Chondrocyte (in vitro differentiated cells): Measurements from ENCODE around the gene CNGA1. TPM values are rescaled to one million over a fixed set of nuclear protein-coding genes. Genes with fewer than 3 reads are reported as not detected.

Experiments
- DNase-seq: peaks from one replicate; pipeline ENCODE4 v3.0.0; 2021; ENCODE audit warnings: mixed read lengths, low spot score
- H3K27ac Mint-ChIP-seq: one replicate; pipeline ENCODE4 v1.8.0; 2021; ENCODE audit warnings: mild to moderate bottlenecking, moderate library complexity, mixed read lengths; ENCODE audit not compliant: unreplicated experiment
- H3K27me3 Mint-ChIP-seq: 2 replicates; pipeline ENCODE4 v1.8.0; 2021; ENCODE audit warnings: low read depth, mixed read lengths
- H3K36me3 Mint-ChIP-seq: 2 replicates; pipeline ENCODE4 v1.8.0; 2021; ENCODE audit warnings: low read depth, mixed read lengths
- H3K4me1 Mint-ChIP-seq: 2 replicates; pipeline ENCODE4 v1.8.0; 2021; ENCODE audit warnings: low read depth, mild to moderate bottlenecking, mixed read lengths
- H3K4me3 Mint-ChIP-seq: one replicate; pipeline ENCODE4 v1.8.0; 2021; ENCODE audit warnings: mild to moderate bottlenecking, moderate library complexity, mixed read lengths; ENCODE audit not compliant: unreplicated experiment
- H3K9me3 Mint-ChIP-seq: 2 replicates; pipeline ENCODE4 v1.8.0; 2021; ENCODE audit warnings: low read depth, mixed read lengths
- CTCF ChIP-seq: fragments of 200-600 bp; sonication (generic); IDR thresholded peaks from 2 replicates; pipeline ENCODE4 v1.5.0; 2021; ENCODE audit warnings: antibody characterized with exemption, mild to moderate bottlenecking, moderate library complexity
- long read RNA-seq: library from polyadenylated mRNA; stranded (forward); transcript quantifications from one replicate; pipeline ENCODE4 v2.0.0, GENCODE V29; 2021
- total RNA-seq: library from RNA; stranded (reverse); gene quantifications from 3 replicates; pipeline ENCODE4 v1.2.1, GENCODE V29; 2021

CNGA1 gene
- not detected in 3 replicates for total RNA-seq
- long read RNA-seq: 0 reads

GRCh38 chr4:48016141-48017107, at the start of gene CNGA1, which contains the start of gene NIPAL1:
Gene CNGA1 (minus strand): TSS chr4:48016681. CDS start chr4:47952689, 63,992 bp downstream.
Gene NIPAL1 (plus strand): TSS chr4:48016772. CDS start chr4:48016840, 68 bp downstream.
- no peaks in the 10 kb centered on the region for H3K9me3 Mint-ChIP-seq
- H3K4me3 Mint-ChIP-seq: peak within 1 kb of the TSS; percentile 79
- peak within 1 kb of the TSS; percentile 76 for H3K27ac Mint-ChIP-seq
- DNase-seq: no peak
- TF ChIP-seq CTCF: peak; percentile 72
- H3K27me3 Mint-ChIP-seq: peaks cover 14% of the 10 kb centered on the region
- no peaks in the 10 kb centered on the region for H3K36me3 Mint-ChIP-seq
- H3K4me1 Mint-ChIP-seq: peaks cover 14% of the 10 kb centered on the region

- H3K4me1 Mint-ChIP-seq: no peaks in the 10 kb centered on the region
- no peak for DNase-seq
- peaks cover 12% of the 10 kb centered on the region for H3K9me3 Mint-ChIP-seq
- no peak for TF ChIP-seq CTCF
- peaks cover 3% of the 10 kb centered on the region for H3K36me3 Mint-ChIP-seq
- no peak overlapping the region for H3K4me3 Mint-ChIP-seq
- no peak overlapping the region for H3K27ac Mint-ChIP-seq
- peaks cover 24% of the 10 kb centered on the region for H3K27me3 Mint-ChIP-seq
Observed at GRCh38 chr4:48065587-48066052, 49.1 kb upstream of the CNGA1 start.

- H3K36me3 Mint-ChIP-seq: peaks cover 4% of the 10 kb centered on the region
- no peak overlapping the region for H3K4me3 Mint-ChIP-seq
- peaks cover 16% of the 10 kb centered on the region for H3K9me3 Mint-ChIP-seq
- TF ChIP-seq CTCF: no peak
- no peaks in the 10 kb centered on the region for H3K4me1 Mint-ChIP-seq
- DNase-seq: no peak
- H3K27ac Mint-ChIP-seq: no peak overlapping the region
- peaks cover 31% of the 10 kb centered on the region for H3K27me3 Mint-ChIP-seq
Observed at GRCh38 chr4:48064349-48064748, 47.9 kb upstream of the CNGA1 start.

- H3K36me3 Mint-ChIP-seq: peaks cover 4% of the 10 kb centered on the region
- peaks cover 22% of the 10 kb centered on the region for H3K27me3 Mint-ChIP-seq
- DNase-seq: no peak
- peaks cover 16% of the 10 kb centered on the region for H3K9me3 Mint-ChIP-seq
- H3K27ac Mint-ChIP-seq: no peak overlapping the region
- no peak for TF ChIP-seq CTCF
- H3K4me3 Mint-ChIP-seq: no peak overlapping the region
- H3K4me1 Mint-ChIP-seq: no peaks in the 10 kb centered on the region
Observed at GRCh38 chr4:48058617-48059530, 42.4 kb upstream of the CNGA1 start.

GRCh38 chr4:48051078-48051477, 34.6 kb upstream of the CNGA1 start:
- no peak overlapping the region for H3K27ac Mint-ChIP-seq
- no peaks in the 10 kb centered on the region for H3K4me1 Mint-ChIP-seq
- H3K27me3 Mint-ChIP-seq: peaks cover 15% of the 10 kb centered on the region
- H3K36me3 Mint-ChIP-seq: no peaks in the 10 kb centered on the region
- no peaks in the 10 kb centered on the region for H3K9me3 Mint-ChIP-seq
- DNase-seq: no peak
- H3K4me3 Mint-ChIP-seq: no peak overlapping the region
- TF ChIP-seq CTCF: no peak
